ENCODE data around the gene NEMP1.
A peak's percentile ranks its signal among the peaks of the same experiment; 100 is the strongest.
"Not testable (repeated sequence)": the region's sequence is repeated elsewhere in the genome, so short reads cannot be mapped to it uniquely, and the experiment has no call there.

Gene NEMP1

GRCh38 chr12:57087010-57087690 is 8.6 kb upstream of the NEMP1 start:
- ChIA-PET CTCF (interaction anchor here (1.2 to 27.7 kb wide), 5 partner anchors 11 to 36 kb away, joined by 3 to 835 read pairs (median 5); partner anchors contain the start of genes NEMP1 and STAT6), POLR2A (interaction anchor here (0.9 to 5.1 kb wide), 7 partner anchors 9 to 434 kb away, joined by 3 to 45 read pairs (median 7); partner anchors contain the start of genes DDIT3, NEMP1 and STAT6)
- Histone ChIP-seq H3K9me3 (ENCODE audit: control extremely low read depth in 1 of 5, control insufficient read depth in 4 of 5, insufficient read depth in 2 of 5, low read depth in 1 of 5, low read length in 4 of 5) (no peaks in the 10 kb centered on the region), H3K36me3 (ENCODE audit: control insufficient read depth in 4 of 4, insufficient read depth in 4 of 4, low read length in 3 of 4) (peaks cover 2 to 16% (median 9%) of the 10 kb centered on the region in 4 experiments), H3K27ac (ENCODE audit: insufficient read depth in 1 of 2, low read depth in 1 of 2, low read length in 2 of 2, poor library complexity in 1 of 2, severe bottlenecking in 2 of 2) (peak overlapping the region; percentile 95 to 99), H3K4me3 (ENCODE audit: control insufficient read depth in 1 of 7, extremely low read depth in 1 of 7, insufficient read depth in 4 of 7, low read depth in 2 of 7, low read length in 6 of 7) (peak overlapping the region; percentile 65 to 97 (median 85)), H3K4me1 (ENCODE audit: control extremely low read depth in 1 of 4, control insufficient read depth in 4 of 4, insufficient read depth in 4 of 4, low read length in 3 of 4) (peaks cover 3 to 40% (median 34%) of the 10 kb centered on the region in 4 experiments), H3K27me3 (replicated peaks in 2 of 5; ENCODE audit: control insufficient read depth in 4 of 5, insufficient read depth in 5 of 5, low read length in 4 of 5) (no peaks in the 10 kb centered on the region)
- WGBS (ENCODE audit: insufficient coverage) = 0% methylated on average over 19 of the region's 52 CpGs
- peak; percentile 89 to 95 (median 95) for DNase-seq

GRCh38 chr12:57086493-57087009 is 8.0 kb upstream of the NEMP1 start:
- Histone ChIP-seq H3K27ac (ENCODE audit: insufficient read depth in 1 of 2, low read depth in 1 of 2, low read length in 2 of 2, poor library complexity in 1 of 2, severe bottlenecking in 2 of 2) (peak overlapping the region; percentile 95 to 99), H3K4me3 (ENCODE audit: control insufficient read depth in 1 of 7, extremely low read depth in 1 of 7, insufficient read depth in 4 of 7, low read depth in 2 of 7, low read length in 6 of 7) (peak overlapping the region; percentile 65 to 97 (median 85)), H3K9me3 (ENCODE audit: control extremely low read depth in 1 of 5, control insufficient read depth in 4 of 5, insufficient read depth in 2 of 5, low read depth in 1 of 5, low read length in 4 of 5) (no peaks in the 10 kb centered on the region), H3K36me3 (ENCODE audit: control insufficient read depth in 4 of 4, insufficient read depth in 4 of 4, low read length in 3 of 4) (peaks cover 0 to 10% (median 4%) of the 10 kb centered on the region in 4 experiments), H3K27me3 (replicated peaks in 2 of 5; ENCODE audit: control insufficient read depth in 4 of 5, insufficient read depth in 5 of 5, low read length in 4 of 5) (no peaks in the 10 kb centered on the region), H3K4me1 (ENCODE audit: control extremely low read depth in 1 of 4, control insufficient read depth in 4 of 4, insufficient read depth in 4 of 4, low read length in 3 of 4) (peaks cover 3 to 40% (median 34%) of the 10 kb centered on the region in 4 experiments)
- POLR2A ChIA-PET = interaction anchor here (3.7 to 5.1 kb wide), 2 partner anchors 9 to 25 kb away, joined by 42 to 45 read pairs; partner anchors contain the start of genes NEMP1 and STAT6
- WGBS (ENCODE audit: insufficient coverage) = 0% methylated on average over 6 of the region's 14 CpGs
- CTCF ChIA-PET = interaction anchor here (1.7 to 27.7 kb wide), 3 partner anchors 11 to 25 kb away, joined by 5 to 835 read pairs (median 17); partner anchors contain the start of genes NEMP1 and STAT6
- peak; percentile 58 to 71 (median 65) for DNase-seq

GRCh38 chr12:57085999-57086492 is 7.5 kb upstream of the NEMP1 start:
- Histone ChIP-seq H3K27ac (ENCODE audit: insufficient read depth in 1 of 2, low read depth in 1 of 2, low read length in 2 of 2, poor library complexity in 1 of 2, severe bottlenecking in 2 of 2) (peak overlapping the region; percentile 95 to 99), H3K27me3 (replicated peaks in 2 of 5; ENCODE audit: control insufficient read depth in 4 of 5, insufficient read depth in 5 of 5, low read length in 4 of 5) (no peaks in the 10 kb centered on the region), H3K4me1 (ENCODE audit: control extremely low read depth in 1 of 4, control insufficient read depth in 4 of 4, insufficient read depth in 4 of 4, low read length in 3 of 4) (peaks cover 3 to 40% (median 34%) of the 10 kb centered on the region in 4 experiments), H3K36me3 (ENCODE audit: control insufficient read depth in 4 of 4, insufficient read depth in 4 of 4, low read length in 3 of 4) (peaks cover 0 to 5% (median 2%) of the 10 kb centered on the region in 4 experiments), H3K4me3 (ENCODE audit: control insufficient read depth in 1 of 7, extremely low read depth in 1 of 7, insufficient read depth in 4 of 7, low read depth in 2 of 7, low read length in 6 of 7) (peak overlapping the region; percentile 65 to 97 (median 85)), H3K9me3 (ENCODE audit: control extremely low read depth in 1 of 5, control insufficient read depth in 4 of 5, insufficient read depth in 2 of 5, low read depth in 1 of 5, low read length in 4 of 5) (no peaks in the 10 kb centered on the region)
- POLR2A ChIA-PET = interaction anchor here (5.1 kb wide), 1 partner anchor 8 kb away, joined by 45 read pairs; the partner anchor contains the start of gene NEMP1
- WGBS (ENCODE audit: insufficient coverage) = 9% methylated on average over 10 of the region's 12 CpGs
- DNase-seq = peak in 2 of 3 donors; percentile 27 to 39
- CTCF ChIA-PET = interaction anchor here (1.7 to 29.8 kb wide), 4 partner anchors 12 to 26 kb away, joined by 5 to 835 read pairs (median 426); partner anchors contain the start of genes NAB2, NEMP1 and STAT6

- Histone ChIP-seq H3K27ac (ENCODE audit: insufficient read depth in 1 of 2, low read depth in 1 of 2, low read length in 2 of 2, poor library complexity in 1 of 2, severe bottlenecking in 2 of 2) (peak overlapping the region in 1 of 2 experiments; percentile 85), H3K4me3 (ENCODE audit: control insufficient read depth in 1 of 7, extremely low read depth in 1 of 7, insufficient read depth in 4 of 7, low read depth in 2 of 7, low read length in 6 of 7) (no peak overlapping the region), H3K27me3 (replicated peaks in 2 of 5; ENCODE audit: control insufficient read depth in 4 of 5, insufficient read depth in 5 of 5, low read length in 4 of 5) (no peaks in the 10 kb centered on the region), H3K4me1 (ENCODE audit: control extremely low read depth in 1 of 4, control insufficient read depth in 4 of 4, insufficient read depth in 4 of 4, low read length in 3 of 4) (peaks cover 7 to 31% (median 25%) of the 10 kb centered on the region in 4 experiments), H3K9me3 (ENCODE audit: control extremely low read depth in 1 of 5, control insufficient read depth in 4 of 5, insufficient read depth in 2 of 5, low read depth in 1 of 5, low read length in 4 of 5) (no peaks in the 10 kb centered on the region), H3K36me3 (ENCODE audit: control insufficient read depth in 4 of 4, insufficient read depth in 4 of 4, low read length in 3 of 4) (peaks cover 0 to 2% (median under 1%) of the 10 kb centered on the region in 4 experiments)
- CTCF ChIA-PET = interaction anchor here (0.6 to 29.8 kb wide), 4 partner anchors 12 to 89 kb away, joined by 3 to 835 read pairs (median 20); partner anchors contain the start of genes NAB2 and STAT6
- no peak for DNase-seq
- no CpG with 5 or more reads among the region's 1 CpG for WGBS (ENCODE audit: insufficient coverage)
- POLR2A ChIA-PET = interaction anchor here (3.0 kb wide), 1 partner anchor 31 kb away, joined by 15 read pairs; the partner anchor contains the start of gene STAT6
These were observed 2.3 kb upstream of the NEMP1 start for GRCh38 chr12:57080855-57081254.

GRCh38 chr12:57079821-57080220 is 1.2 kb upstream of the NEMP1 start:
- Histone ChIP-seq H3K4me3 (ENCODE audit: control insufficient read depth in 1 of 7, extremely low read depth in 1 of 7, insufficient read depth in 4 of 7, low read depth in 2 of 7, low read length in 6 of 7) (peak overlapping the region in 3 of 7 experiments; percentile 50 to 56 (median 53)), H3K9me3 (ENCODE audit: control extremely low read depth in 1 of 5, control insufficient read depth in 4 of 5, insufficient read depth in 2 of 5, low read depth in 1 of 5, low read length in 4 of 5) (no peaks in the 10 kb centered on the region), H3K27ac (ENCODE audit: insufficient read depth in 1 of 2, low read depth in 1 of 2, low read length in 2 of 2, poor library complexity in 1 of 2, severe bottlenecking in 2 of 2) (peak overlapping the region in 1 of 2 experiments; percentile 85), H3K27me3 (replicated peaks in 2 of 5; ENCODE audit: control insufficient read depth in 4 of 5, insufficient read depth in 5 of 5, low read length in 4 of 5) (no peaks in the 10 kb centered on the region), H3K4me1 (ENCODE audit: control extremely low read depth in 1 of 4, control insufficient read depth in 4 of 4, insufficient read depth in 4 of 4, low read length in 3 of 4) (peaks cover 7 to 27% (median 22%) of the 10 kb centered on the region in 4 experiments), H3K36me3 (ENCODE audit: control insufficient read depth in 4 of 4, insufficient read depth in 4 of 4, low read length in 3 of 4) (peaks cover 0 to 2% (median under 1%) of the 10 kb centered on the region in 4 experiments)
- ChIA-PET POLR2A (interaction anchor here (0.6 to 4.8 kb wide), 3 partner anchors 9 to 443 kb away, joined by 3 to 45 read pairs (median 15); partner anchors contain the start of genes NAB2 and STAT6), CTCF (interaction anchor here (2.2 to 29.8 kb wide), 4 partner anchors 9 to 44 kb away, joined by 9 to 835 read pairs (median 24); partner anchors contain the start of genes NAB2 and STAT6)
- no peak for DNase-seq
- no CpG with 5 or more reads among the region's 1 CpG for WGBS (ENCODE audit: insufficient coverage)

GRCh38 chr12:57073566-57074450 is 4.8 kb downstream of the NEMP1 start:
- POLR2A ChIA-PET = interaction anchor here (0.9 kb wide), 1 partner anchor 14 kb away, joined by 3 read pairs; no protein-coding TSS in a partner anchor
- DNase-seq; H3K9me3 ChIP-seq (ENCODE audit: control extremely low read depth in 1 of 5, control insufficient read depth in 4 of 5, insufficient read depth in 2 of 5, low read depth in 1 of 5, low read length in 4 of 5); H3K4me3 ChIP-seq (ENCODE audit: control insufficient read depth in 1 of 7, extremely low read depth in 1 of 7, insufficient read depth in 4 of 7, low read depth in 2 of 7, low read length in 6 of 7); H3K27ac ChIP-seq (ENCODE audit: insufficient read depth in 1 of 2, low read depth in 1 of 2, low read length in 2 of 2, poor library complexity in 1 of 2, severe bottlenecking in 2 of 2); H3K27me3 ChIP-seq (replicated peaks in 2 of 5; ENCODE audit: control insufficient read depth in 4 of 5, insufficient read depth in 5 of 5, low read length in 4 of 5): not testable (repeated sequence)
- WGBS (ENCODE audit: insufficient coverage) = no CpG with 5 or more reads among the region's 6 CpGs
- Histone ChIP-seq H3K36me3 (ENCODE audit: control insufficient read depth in 4 of 4, insufficient read depth in 4 of 4, low read length in 3 of 4) (peaks cover 0 to 28% (median 10%) of the 10 kb centered on the region in 4 experiments), H3K4me1 (ENCODE audit: control extremely low read depth in 1 of 4, control insufficient read depth in 4 of 4, insufficient read depth in 4 of 4, low read length in 3 of 4) (peaks cover 0 to 15% (median 13%) of the 10 kb centered on the region in 4 experiments)
- CTCF ChIA-PET = interaction anchor here (0.9 to 29.8 kb wide), 7 partner anchors 9 to 65 kb away, joined by 3 to 835 read pairs (median 6); partner anchors contain the start of genes NAB2 and STAT6
